HG03432 (cell line): ENCODE data around the gene CHN1.

ENCODE experiments used
- ATAC-seq: cut with Tn5 transposase; IDR thresholded peaks from one replicate; pipeline ENCODE4 v1.9.1; 2021; ENCODE audit warnings: mild to moderate bottlenecking, moderate library complexity; ENCODE audit not compliant: unreplicated experiment

CHN1 gene

DNA sequence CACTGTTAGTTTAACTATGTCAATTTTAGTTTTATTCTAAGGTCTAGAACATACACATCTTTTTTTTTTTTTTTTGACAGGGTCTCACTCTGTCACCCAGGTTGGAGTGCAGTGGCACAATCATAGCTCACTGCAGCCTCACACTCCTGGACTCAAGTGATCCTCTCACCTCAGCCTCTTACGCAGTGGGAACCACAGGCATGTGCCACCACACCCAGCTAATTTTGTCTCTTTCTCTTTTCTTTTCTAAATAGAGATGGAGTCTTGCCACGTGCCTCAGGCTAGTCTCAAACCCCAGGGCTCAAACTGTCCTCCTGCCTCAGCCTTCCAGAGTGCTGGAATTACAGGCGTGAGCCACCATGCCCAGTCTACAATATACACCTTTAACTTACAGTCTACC, 171.4 kb downstream of the CHN1 start:
- no peak for ATAC-seq

DNA sequence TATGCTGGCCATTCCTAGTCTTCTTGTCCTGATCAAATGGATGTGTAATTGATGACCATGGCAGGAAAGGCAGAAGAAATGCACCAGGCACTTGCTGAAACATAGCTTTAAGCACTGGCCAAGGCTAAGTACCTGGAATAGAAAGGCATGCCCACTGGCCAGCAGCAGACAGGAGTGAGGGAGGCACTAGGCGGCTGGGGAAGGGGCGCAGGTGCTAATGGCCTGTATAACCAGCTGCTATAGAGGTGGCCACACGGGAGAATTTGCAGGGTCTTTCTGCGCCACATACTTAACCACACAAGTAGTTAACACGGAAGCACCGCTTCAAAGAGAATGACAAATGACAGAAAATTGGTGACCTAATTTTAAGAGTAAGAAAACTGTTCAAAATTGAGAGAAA, 174.6 kb downstream of the CHN1 start:
- ATAC-seq: no peak

DNA sequence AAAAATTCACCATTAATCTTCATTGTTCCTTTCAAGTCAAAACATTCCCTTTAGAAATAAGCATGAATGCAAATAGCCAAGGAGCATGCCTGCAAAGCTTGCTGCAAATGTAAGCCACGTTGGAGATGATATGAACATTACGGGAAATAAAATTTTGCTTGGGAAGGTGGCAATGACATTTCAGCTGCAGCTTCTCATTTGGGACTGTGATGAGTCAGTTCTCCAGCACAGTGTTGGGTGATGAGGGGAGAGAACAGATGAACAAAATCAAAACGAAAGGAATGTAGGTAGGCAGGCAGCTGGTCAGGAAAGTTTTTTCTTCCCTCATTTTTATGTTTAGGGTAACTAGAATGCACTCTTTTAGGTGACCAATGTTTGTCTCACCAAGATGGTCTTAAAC, 175.6 kb downstream of the CHN1 start:
- no peak for ATAC-seq

DNA sequence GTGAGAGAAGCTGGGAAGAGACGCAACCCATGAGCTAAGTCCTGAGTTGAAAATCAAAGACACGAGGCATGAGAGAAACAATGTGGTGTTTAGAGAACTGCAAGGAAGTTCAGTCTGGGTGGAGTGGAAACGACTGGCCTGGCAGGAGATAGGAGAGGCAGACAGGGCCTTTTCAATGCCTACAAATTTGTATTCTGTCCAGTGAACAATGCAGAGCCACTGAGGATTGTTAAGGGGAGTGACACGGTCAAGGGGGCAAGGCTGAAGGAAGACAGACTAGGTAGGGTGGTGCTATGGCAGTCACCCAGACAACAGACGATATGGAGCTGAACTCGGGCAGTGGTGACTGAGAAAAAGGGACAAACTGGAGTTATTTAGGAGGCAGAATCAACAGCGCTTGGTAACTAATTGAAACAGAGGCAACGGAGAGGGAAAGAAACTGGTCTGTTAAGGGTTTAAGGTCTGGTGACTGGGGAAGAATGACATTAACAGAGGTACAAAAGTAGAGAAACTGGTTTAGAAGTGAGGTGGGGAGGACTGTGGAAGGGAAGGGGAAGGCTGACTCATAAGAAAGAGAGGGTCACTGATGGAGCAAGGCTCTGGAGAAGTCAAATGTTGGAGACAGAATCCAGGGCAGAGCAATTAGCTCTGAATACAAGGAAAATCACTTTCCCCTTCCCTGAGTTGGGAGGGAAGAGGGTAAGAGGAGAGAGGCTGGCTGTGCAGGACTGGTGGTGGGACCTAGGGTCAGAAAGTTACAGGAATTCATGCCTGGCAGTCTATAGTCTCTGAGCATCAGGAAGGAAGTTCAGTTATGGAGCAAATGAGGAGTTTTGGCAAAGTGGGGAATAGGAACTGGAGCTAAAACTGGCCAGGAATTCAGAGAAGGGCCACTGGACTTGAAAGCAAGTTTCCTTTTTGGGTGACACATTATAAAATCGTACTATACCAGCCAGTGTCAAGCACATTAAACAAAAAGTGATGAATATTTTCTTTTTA, 177.5 kb downstream of the CHN1 start:
- ATAC-seq: no peak

DNA sequence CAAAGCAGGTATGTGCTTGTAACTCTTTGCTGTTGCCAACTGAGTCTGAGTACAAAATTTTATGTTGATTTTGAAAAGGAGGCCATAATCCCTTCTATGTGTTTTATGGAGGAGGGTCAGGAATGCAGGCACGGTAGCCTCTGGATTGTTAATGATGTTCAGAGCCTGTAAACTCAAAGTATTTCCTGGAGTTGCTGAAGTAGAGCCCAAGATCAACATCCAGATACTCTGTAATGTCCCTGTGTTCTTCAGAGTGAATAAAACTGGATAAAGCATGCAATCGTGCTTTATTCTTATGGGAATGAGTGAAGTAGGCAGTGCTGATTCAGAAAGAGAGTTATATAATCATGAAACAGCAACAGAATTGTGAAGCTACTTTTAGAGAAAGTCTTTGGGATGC, 179.1 kb downstream of the CHN1 start:
- ATAC-seq: no peak

DNA sequence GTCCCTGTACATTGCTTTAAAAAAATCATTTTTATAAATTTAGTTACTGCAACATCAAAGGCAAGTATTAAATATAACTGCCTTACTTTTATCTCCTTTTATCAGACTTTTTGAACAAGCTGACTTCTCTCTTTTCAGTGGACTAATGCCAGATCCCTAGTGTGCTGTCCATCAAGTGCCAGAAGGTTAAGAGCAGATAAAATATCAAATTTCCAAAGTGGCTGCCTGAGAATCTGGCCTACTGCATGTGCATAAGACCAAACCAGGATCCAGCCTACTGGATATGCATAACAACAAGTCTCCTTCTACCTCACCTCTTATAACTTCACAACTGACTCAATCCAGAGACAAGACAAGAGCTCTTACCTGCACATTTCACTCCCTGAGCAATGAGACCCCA, 181.1 kb downstream of the CHN1 start:
- no peak for ATAC-seq

DNA sequence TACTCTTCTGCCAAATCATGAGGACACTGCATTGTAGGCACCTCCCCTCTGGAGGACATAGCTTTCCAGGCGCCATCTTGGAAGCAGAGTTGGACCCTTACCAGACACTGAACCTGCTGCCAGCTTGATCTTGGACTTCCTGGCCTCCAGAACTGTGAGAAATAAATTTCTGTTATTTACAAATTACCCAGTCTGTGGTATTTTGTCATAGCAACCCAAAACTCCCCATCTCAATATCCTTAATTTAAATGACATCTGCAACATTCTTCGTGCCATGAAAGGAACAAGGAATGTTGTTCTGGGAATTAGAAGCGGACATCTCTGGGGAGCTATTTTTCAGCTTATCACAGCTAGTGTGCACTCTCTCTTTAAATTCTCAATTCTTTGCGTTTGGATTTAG, 183.6 kb downstream of the CHN1 start:
- ATAC-seq: no peak

DNA sequence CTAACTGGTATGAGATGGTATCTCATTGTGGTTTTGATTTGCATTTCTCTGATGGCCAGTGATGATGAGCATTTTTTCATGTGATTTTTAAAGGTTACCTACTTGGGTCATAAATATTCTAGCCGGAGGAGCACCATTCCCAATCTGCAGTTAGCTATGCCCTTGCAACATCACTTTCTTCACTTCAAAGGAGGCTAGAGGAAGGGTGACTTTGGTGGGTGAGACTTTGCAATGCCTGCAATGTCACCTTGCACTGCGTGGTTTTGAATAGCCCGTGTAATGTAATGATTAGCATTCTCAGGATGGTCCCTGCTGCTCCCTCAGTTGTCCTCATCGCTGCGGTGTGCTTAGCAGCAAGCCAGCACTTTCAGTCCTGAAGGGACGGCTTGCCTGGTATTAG, 184.8 kb downstream of the CHN1 start:
- no peak for ATAC-seq

DNA sequence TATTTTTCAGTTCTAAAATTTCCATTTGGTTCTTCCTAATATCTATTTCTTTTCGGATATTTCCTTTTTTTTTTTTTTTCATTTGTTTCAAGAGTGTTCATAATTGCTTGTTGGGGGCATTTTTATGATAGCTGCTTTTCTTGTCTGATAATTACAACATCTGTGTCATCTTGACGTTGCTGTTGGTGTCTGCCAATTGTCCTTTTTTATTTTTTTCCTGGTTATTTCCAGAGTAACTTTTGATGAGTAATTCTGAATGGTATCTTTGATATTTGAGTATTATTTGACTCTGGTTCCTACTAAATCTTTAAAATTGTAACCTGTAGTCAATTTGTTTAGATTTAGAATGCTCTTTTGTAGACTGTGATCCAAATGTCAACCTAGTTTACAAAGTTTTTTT, 189.7 kb downstream of the CHN1 start:
- ATAC-seq: no peak

DNA sequence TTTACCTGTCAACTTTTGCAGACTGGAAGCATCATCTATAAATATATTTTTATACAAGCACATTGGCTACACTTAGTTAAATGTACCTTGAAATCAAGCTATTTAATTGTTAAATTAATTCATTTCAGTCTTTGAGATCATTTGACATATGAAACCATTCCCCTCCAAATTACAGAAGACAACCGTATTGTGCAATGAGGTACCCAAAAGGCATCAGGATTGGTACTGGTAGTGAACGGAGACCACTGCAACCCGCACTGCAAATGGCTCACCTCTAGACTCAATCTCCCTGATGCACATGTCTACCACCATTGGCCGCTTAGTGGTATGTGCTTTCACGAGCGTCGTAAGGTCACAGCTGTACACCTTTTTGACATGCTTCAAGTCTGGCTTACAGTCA, 193.1 kb downstream of the CHN1 start:
- ATAC-seq: no peak

DNA sequence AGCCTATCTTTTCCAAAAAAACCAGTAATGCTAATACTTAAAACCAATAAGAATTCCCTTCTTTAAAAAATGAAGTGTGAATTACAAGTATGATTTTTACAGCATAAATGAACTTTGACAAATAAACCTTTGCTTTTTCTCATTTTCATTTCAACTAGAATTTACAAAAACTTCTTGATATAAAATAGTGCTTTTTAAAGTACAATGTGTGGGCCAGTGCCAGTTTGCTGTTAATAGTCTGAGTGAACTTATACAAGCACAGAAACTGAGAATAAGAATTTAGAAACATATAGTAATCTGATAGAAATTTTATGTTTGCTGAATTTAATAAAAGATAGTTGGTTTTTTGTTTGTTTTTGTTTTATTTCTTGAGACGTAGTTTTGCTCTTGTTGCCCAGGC, 197.2 kb downstream of the CHN1 start:
- no peak for ATAC-seq

DNA sequence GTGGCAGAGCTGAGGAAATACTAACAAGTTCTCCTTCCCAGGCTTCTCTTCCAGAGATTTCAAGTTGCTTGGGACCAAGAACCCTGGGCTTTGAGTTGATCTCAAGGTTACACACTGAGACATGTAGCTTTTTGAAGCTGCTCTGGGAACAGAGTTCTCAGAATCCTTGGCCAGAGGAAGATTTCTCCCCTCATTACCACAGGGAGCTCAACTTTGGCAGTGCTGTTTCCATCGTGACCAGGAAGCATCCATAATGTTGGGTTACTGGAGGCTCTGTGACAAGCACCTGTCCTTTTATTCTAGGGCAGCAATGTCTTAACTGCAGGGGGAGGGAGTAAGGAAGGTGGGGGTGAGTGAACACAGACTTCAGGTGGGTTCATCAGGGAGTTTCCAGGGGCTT, 199.4 kb downstream of the CHN1 start:
- no peak for ATAC-seq

DNA sequence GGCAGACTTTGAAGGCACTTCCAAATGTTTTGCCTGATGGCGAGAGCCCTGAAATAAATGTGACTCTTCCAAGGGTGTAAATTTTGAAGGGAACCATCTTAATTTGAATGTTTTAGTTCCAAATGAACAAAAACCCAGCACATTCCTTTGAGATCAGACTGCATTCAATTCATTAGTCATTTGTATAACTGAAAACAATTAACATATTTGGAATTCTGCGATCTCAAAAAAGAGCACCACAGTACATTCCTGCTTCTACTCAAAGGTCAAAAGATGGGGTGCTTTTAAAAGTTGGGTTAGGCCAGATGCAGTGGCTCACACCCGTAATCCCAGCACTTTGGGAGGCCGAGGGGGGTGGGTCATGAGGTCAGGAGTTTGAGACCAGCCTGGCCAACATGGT, 202.7 kb downstream of the CHN1 start:
- ATAC-seq: no peak

DNA sequence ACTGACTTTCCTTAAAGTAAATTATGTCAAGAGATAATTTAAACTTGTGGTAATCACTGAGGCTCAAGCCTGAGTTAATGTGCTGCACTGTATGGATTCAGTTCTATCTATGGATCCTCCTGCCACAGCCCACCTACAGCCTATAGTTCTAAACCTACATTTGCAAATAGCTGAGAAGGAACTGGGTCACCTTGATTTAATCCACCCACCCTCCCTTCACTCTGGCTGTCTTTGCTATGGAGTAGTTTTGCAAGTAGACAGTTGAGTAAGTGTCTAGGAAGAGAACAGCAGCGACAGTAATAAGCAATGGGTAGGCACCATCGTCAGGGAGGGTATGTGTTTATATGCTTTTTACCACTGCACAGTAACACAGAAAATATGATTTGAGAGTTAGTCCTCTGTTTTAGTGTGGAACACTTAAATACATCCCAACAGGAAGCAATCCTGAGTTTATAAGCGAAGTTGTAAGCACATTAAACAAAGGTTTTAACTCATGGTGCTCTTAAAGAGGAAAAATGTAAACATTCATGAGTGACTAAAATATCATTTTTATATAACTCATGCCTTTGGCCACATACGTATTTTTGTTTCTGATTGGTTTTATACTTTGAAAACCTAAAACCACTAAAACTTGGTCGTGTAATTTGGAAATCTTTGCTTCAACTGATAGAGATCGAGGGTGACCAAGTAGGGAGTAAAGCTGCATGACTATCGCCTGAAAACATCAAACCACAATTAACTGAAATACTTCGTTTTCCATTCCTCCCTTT, 204.6 kb downstream of the CHN1 start:
- no peak for ATAC-seq

DNA sequence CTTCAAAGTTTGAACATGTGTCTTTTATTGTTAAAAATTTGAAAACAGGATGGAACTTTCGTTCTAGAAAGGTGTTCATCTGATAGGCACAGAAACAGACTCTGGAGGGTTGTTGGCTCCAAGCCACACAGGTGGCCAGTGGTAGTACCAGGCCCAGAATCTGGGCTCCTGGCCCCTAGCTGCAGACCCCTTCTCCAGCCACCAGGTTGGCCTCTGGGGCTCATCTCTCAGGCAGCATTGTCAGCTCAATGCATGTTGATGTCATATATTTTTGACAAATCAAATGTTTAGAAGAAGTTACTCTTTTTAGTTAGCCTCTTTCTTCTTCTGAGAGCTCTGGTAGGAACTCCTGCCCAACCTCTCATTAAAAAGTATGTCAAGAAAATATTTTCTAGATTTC, 206.4 kb downstream of the CHN1 start:
- no peak for ATAC-seq

DNA sequence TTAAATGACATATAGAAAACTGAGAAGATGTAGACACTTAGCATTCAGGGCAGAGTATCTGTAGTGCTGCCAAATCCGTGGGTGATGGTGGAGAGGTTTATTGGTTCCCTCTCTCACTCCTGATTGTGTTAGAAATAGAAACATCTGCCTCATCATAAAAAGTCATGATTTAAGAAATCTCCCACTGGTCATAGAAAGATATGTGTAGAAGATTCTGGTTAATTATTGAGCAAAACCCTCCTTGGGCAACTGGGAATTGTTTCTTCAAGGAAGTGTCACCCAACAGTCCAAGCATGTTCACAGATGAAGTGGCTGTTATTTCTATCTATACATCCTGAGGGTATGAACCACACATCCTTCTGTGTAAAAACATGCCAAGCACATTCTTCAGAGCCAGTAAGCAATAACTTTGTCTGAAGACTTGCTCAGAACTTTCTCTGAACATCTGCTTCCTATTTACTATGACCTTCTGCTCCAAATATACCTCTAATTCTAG, 207.4 kb downstream of the CHN1 start:
- ATAC-seq: no peak

DNA sequence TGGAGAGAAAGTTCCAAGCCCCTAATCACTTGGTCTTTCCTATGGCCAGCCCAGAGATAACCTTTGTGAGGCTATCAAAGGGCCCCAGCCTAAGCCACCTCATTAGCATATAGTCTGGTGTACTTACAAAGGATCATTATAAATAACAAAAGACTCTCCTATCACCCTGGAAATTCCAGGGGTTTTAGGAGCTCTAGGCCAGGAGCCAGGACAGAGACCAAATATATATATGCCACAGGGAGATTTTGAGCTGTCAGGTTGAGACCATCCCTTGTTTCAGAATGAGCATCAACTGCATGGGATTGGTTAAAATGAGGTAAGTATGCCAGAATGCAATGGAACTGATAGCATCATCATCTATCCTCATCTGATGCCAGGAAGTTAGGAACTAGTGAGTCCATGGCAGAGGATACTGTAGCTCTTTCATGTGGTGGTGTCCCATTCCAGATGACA, 208.8 kb downstream of the CHN1 start:
- ATAC-seq: no peak

DNA sequence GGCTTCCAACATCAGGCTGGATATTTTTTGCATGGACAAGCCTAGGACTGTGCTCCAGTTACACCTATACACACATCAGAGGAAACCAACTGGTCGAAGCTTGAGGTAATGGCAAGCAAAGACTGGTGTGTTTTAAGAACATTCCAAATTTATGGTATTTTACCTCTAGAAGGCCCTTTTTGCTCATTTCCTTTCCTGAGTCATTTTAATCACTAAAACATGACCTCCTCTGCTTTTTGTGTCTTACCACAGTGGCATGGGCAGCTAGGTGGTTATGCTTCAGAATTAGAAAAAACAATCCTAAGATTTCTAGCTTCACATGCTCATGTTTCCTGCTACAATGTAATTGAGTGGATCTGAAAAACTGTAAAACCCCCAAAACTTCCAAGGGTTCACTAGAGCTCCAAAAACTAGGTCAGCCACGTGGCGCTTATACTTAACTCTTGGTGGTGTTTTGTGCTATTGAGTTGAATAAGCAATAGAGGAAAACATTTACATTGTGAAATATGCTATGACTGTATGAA, 210.3 kb downstream of the CHN1 start:
- no peak for ATAC-seq

DNA sequence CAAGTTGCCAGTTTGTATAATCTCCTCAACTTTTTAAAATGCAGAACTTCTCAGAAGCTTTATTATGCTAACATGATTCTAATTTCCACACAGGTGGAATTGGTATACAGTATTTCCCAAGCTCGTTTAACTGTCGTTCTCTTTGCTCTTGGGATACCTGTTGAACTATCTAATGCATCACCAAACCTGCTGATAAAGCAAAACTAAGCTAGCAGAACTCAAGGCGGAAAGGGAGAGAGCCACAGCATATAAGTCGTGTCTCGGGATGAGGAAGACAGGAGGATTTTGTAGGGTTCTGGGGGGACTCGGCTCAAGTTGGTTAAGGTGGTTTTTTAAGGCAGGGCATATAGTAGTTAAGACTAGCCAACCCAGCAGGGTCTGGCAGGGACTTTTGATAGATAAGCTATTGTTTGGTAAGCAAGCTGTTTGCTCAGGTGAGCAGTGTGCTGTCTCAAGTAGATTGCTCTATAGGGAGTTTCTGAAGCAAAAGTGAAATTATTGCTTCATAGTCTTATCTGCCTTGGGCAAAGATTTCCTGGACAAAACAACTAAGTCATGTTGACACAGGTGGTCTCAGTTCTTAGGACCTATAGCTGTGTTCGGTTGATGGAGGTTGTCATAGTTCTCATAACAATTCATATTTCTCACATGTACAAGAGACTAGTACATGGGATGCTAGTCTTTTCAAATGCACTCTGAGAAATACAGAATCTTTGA, 212.7 kb downstream of the CHN1 start:
- ATAC-seq: no peak

DNA sequence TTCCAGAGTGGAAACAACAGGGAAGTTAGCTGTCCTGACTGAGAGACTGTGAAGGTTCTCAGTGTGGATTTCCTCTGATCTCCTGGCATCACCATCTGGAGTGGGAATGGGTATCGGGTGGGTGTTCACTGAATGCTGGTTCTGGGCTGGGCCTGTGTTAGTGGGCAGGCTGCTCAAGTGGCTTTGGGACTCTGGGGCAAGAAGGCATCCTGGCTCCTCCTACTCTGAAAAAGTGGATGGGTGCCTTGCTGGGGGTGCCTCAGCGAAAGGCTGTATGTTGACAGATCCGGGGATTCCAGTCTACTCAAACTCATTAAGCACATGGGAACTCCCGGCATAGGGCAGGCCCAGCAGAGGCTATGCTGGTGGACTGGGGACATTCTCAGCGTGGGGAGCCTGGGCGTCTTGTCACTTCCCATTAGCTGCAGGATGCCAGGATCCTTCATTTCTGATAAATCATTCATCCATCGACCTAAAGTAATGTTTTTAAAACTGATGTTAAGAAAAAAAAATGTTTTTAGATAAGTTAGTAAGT, 213.4 kb downstream of the CHN1 start:
- no peak for ATAC-seq

DNA sequence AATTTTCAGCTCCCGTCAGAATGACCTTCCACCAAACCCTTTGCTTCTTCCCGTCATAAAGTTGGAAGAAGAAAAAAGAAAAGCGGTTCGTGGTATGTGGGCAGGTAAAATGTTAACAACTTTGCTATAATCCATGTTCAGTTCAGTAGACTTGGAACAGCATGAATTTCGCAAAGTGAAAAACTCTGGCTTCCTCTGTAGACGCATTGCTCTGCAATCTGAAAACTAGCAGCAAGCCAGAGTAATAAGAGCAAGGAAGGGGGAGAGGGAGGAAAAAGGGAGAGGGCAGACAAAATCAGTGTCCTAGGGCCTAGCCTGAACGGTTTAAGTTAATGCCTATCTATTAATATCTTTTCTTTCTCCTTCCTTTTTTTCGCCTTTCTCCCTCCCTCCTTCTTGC, 214.2 kb downstream of the CHN1 start:
- ATAC-seq: no peak
